Activated naive CD4-positive, alpha-beta T cell treated with anti-CD3 and anti-CD28 coated beads for 36 hours (primary cell): Measurements from ENCODE around the gene NOTUM. TPM values are rescaled to one million over a fixed set of nuclear protein-coding genes. Genes with fewer than 3 reads are reported as not detected.

ENCODE experiments used
- CTCF ChIA-PET: fragments of 350-600 bp; sonication (Branson Sonifier 250); formaldehyde crosslinking; loops from one replicate; lab custom pipeline; 2021; ENCODE audit warnings: antibody characterized with exemption; lab: Charles Lee
- DNase-seq: peaks from one replicate; pipeline ENCODE4 v3.0.0-alpha.2; 2020
- H3K27ac Mint-ChIP-seq: one replicate; pipeline ENCODE4 v1.8.0; 2021; ENCODE audit warnings: mild to moderate bottlenecking, mixed read lengths
- H3K27me3 Mint-ChIP-seq: one replicate; pipeline ENCODE4 v1.8.0; 2021; ENCODE audit warnings: low read depth, mixed read lengths
- H3K36me3 Mint-ChIP-seq: one replicate; pipeline ENCODE4 v1.8.0; 2021; ENCODE audit warnings: low read depth, mixed read lengths
- H3K4me1 Mint-ChIP-seq: one replicate; pipeline ENCODE4 v1.8.0; 2021; ENCODE audit warnings: low read depth, mixed read lengths
- H3K4me3 Mint-ChIP-seq: one replicate; pipeline ENCODE4 v1.8.0; 2021; ENCODE audit warnings: mild to moderate bottlenecking, moderate library complexity, mixed read lengths
- H3K9me3 Mint-ChIP-seq: one replicate; pipeline ENCODE4 v1.8.0; 2021; ENCODE audit warnings: mixed read lengths
- intact Hi-C: fragments of 100-400 bp; cut with micrococcal nuclease; formaldehyde crosslinking; loops from one replicate; pipeline ENCODE4 v1.15.1; 2023
- total RNA-seq, 2 experiments: library from RNA; stranded (reverse); gene quantifications; one replicate each; pipeline ENCODE4 v1.2.3, GENCODE V29; 2021

The NOTUM gene
- total RNA-seq, 2 experiments from 2014 or later = 0.35 to 0.38 TPM

DNA sequence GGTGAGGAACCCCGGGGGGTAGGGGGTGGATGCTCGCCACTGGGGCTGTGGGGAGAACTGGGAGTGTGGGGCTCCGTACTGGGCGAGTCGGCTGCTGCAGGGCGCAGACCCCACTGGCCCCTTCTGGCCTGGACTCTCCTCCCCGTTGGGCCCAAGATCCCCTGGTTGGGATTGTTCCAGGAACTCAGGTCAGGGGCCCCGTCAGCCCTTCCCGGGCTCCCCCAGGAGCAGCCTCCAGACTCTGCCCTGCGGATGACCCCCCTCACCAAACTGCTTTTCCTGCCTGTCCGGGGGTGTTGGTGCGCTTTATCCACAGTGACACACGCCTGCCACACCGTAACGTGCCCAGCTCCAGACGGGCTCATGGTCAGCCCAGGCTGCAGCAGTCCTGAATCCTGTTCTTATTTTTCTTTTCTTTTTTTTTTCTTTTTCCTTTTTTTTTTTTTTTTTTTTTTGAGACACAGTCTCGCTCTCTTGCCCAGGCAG, 40.6 kb upstream of the NOTUM start:
- H3K27me3 Mint-ChIP-seq = no peaks in the 10 kb centered on the region
- intact Hi-C loops = no loop called here
- H3K4me3 Mint-ChIP-seq = no peak overlapping the region
- H3K36me3 Mint-ChIP-seq = no peaks in the 10 kb centered on the region
- CTCF ChIA-PET = interaction anchor here (0.7 to 1.5 kb wide), 2 partner anchors 31 to 42 kb away, joined by 4 to 6 read pairs; no protein-coding TSS in a partner anchor
- H3K9me3 Mint-ChIP-seq = no peaks in the 10 kb centered on the region
- DNase-seq = no peak
- no peaks in the 10 kb centered on the region for H3K4me1 Mint-ChIP-seq
- no peak overlapping the region for H3K27ac Mint-ChIP-seq

DNA sequence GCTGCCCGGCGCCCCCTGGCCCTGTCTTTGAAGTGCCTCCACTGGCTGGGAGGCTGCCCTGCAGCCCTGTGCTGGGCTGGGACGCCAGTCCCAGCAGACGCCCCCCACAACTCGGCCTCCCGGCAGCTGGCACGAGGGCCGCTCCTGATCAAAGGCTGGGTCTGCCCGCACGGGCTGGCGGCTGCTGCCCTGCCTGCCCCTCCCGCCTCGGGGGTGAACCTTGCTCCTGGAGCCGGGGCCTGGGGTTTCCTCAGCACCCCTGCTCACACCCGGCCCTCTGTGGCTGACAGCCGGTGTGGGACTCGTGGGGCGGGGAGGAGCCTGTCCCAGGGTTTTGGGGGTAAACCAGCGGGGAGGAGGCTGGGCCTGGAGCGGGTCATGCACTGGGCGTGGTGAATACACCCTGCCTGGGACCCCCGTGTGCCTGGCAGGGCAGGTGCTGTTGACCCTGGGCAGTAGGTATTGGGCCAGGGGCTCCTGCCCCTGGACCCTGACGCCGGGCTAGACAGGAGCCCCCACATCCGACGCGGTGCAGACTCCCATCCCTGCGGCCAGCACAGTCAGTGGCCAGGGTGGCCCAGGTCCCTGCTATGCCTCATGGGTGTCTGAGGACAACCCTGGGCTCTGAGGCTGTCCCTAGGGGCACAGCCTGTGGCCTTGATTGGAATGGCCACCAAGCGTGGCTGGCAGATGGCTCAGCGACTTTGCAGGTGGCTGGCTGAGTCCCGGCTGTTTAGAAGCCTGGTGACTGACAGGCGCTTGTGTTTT, 40.0 kb upstream of the NOTUM start:
- no peak overlapping the region for H3K27ac Mint-ChIP-seq
- no peaks in the 10 kb centered on the region for H3K4me1 Mint-ChIP-seq
- no peak overlapping the region for H3K4me3 Mint-ChIP-seq
- no peaks in the 10 kb centered on the region for H3K36me3 Mint-ChIP-seq
- H3K27me3 Mint-ChIP-seq = no peaks in the 10 kb centered on the region
- CTCF ChIA-PET = no interaction called here
- DNase-seq = no peak
- intact Hi-C loops = no loop called here
- no peaks in the 10 kb centered on the region for H3K9me3 Mint-ChIP-seq

DNA sequence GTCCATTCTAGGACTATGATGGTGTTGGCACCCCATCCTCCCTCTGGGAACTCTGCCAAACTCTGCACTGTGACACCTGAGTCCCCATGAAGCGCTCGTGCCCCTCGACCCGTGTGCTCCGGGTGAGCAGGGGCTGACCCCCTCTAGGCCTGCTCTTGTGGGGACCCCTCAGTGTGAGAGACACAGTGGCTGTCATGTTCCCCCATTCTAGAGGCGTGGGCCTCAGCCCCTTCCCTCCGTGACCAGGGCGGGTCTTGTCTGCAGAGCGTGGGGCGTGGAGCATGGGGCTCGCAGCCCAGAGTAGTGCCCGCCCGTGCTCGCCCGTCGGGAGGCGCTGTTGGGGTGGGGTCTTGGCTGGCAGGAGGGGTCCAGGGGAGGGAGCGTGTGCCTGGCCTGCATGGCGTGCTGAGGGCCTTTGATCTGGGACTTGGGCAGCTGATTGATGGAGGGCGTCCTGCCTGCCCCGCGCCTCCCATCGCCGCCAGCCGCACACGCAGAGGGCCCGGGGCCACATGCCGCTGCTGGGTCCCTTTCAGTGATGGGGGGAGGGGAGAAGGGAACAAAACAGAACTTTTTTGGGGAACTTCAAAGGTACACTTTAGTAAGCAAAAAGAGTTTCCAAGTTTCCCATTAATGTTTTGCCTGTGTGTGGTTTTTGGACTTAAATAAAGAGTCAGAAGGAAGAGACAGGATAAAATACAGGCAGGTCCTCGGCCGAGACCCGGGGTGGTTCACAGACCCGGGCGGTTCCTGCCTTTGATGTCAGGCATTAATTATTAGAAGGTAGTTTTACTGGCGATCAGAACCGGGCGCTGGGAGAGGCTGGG, 39.2 kb upstream of the NOTUM start:
- Mint-ChIP-seq H3K4me3 (no peak overlapping the region), H3K27me3 (no peaks in the 10 kb centered on the region), H3K9me3 (no peaks in the 10 kb centered on the region), H3K4me1 (no peaks in the 10 kb centered on the region), H3K36me3 (no peaks in the 10 kb centered on the region), H3K27ac (no peak overlapping the region)
- intact Hi-C loops = no loop called here
- CTCF ChIA-PET = no interaction called here
- no peak for DNase-seq

- no peaks in the 10 kb centered on the region for H3K4me1 Mint-ChIP-seq
- no peaks in the 10 kb centered on the region for H3K36me3 Mint-ChIP-seq
- H3K9me3 Mint-ChIP-seq = no peaks in the 10 kb centered on the region
- H3K27ac Mint-ChIP-seq = no peak overlapping the region
- DNase-seq = no peak
- no peak overlapping the region for H3K4me3 Mint-ChIP-seq
- CTCF ChIA-PET = no interaction called here
- no peaks in the 10 kb centered on the region for H3K27me3 Mint-ChIP-seq
- intact Hi-C loops = no loop called here
Measured at GRCh38 chr17:81999587-81999975, 38.6 kb upstream of the NOTUM start.

- Mint-ChIP-seq H3K4me3 (no peak overlapping the region), H3K4me1 (no peaks in the 10 kb centered on the region), H3K9me3 (no peaks in the 10 kb centered on the region), H3K27ac (no peak overlapping the region), H3K27me3 (no peaks in the 10 kb centered on the region), H3K36me3 (no peaks in the 10 kb centered on the region)
- intact Hi-C loops = no loop called here
- no peak for DNase-seq
- CTCF ChIA-PET = no interaction called here
Measured at GRCh38 chr17:81998691-81999438, 37.9 kb upstream of the NOTUM start.

DNA sequence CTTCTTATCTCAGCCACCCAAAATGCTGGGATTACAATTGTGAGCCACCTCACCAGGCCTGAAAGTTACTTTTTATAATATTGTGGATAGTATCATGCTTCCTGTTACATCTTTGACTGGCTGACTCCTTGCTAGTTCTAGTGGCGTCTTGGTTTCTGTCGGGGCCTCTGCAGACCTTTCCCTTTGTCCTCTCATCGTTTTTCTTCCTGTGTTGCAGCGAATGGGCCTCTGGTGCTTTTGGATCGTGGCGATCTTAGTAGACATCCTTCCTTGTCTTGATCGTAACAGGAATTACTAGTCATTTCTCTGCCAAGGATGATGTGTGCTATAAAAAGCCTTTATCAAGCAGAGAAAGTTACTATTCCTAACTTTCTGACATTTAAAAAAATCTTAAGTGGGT, 37.2 kb upstream of the NOTUM start:
- Mint-ChIP-seq H3K36me3 (no peaks in the 10 kb centered on the region), H3K4me1 (no peaks in the 10 kb centered on the region), H3K27me3 (no peaks in the 10 kb centered on the region), H3K9me3 (no peaks in the 10 kb centered on the region), H3K4me3 (no peak overlapping the region), H3K27ac (peak overlapping the region; percentile 11)
- intact Hi-C loops = no loop called here
- CTCF ChIA-PET = interaction anchor here (1.4 kb wide), 1 partner anchor 22 kb away, joined by 4 read pairs; no protein-coding TSS in a partner anchor
- no peak for DNase-seq

DNA sequence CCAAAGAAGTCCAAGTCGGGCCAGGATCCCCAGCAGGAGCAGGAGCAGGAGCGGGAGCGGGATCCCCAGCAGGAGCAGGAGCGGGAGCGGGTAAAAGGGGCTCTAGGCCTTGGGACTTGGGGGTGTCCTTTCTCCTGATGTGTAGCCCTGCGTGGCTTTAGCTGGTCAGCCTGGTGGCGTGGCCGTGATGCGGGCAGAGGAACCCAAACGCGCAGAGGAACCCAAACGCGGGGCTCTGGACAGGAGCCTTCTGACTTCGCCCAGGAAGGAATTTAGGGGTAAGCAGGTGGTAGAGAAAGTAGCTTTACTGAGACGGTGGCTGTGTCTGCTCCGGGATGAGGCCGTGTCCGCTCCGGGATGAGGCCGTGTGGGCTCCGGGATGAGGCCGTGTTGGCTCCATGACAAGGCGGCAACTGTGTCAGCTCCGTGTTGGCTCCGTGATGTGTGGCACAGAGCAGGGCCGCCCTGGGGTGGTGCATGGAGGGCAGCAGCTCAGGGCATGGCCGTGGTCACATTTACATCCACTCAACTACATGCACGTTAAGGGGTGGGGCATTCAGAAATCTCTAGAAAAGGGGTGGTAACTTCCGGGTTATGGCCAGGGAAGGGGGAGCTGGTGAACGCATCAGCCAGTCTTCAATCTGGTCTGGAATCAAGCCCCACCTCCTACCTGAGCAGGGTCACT, 35.9 kb upstream of the NOTUM start:
- H3K27ac Mint-ChIP-seq = no peak overlapping the region
- no peaks in the 10 kb centered on the region for H3K4me1 Mint-ChIP-seq
- no peak for DNase-seq
- intact Hi-C loops = no loop called here
- no peak overlapping the region for H3K4me3 Mint-ChIP-seq
- CTCF ChIA-PET = interaction anchor here (1.3 to 2.8 kb wide), 3 partner anchors 23 to 37 kb away, joined by 3 to 10 read pairs (median 4); no protein-coding TSS in a partner anchor
- no peaks in the 10 kb centered on the region for H3K36me3 Mint-ChIP-seq
- H3K9me3 Mint-ChIP-seq = no peaks in the 10 kb centered on the region
- H3K27me3 Mint-ChIP-seq = no peaks in the 10 kb centered on the region

- CTCF ChIA-PET = interaction anchor here (1.3 to 2.8 kb wide), 2 partner anchors 25 to 37 kb away, joined by 3 to 10 read pairs; no protein-coding TSS in a partner anchor
- no peak overlapping the region for H3K27ac Mint-ChIP-seq
- no peak for DNase-seq
- H3K9me3 Mint-ChIP-seq = no peaks in the 10 kb centered on the region
- H3K36me3 Mint-ChIP-seq = no peaks in the 10 kb centered on the region
- intact Hi-C loops = no loop called here
- H3K4me3 Mint-ChIP-seq = no peak overlapping the region
- H3K27me3 Mint-ChIP-seq = no peaks in the 10 kb centered on the region
- H3K4me1 Mint-ChIP-seq = no peaks in the 10 kb centered on the region
Measured at GRCh38 chr17:81996232-81996756, 35.3 kb upstream of the NOTUM start.

DNA sequence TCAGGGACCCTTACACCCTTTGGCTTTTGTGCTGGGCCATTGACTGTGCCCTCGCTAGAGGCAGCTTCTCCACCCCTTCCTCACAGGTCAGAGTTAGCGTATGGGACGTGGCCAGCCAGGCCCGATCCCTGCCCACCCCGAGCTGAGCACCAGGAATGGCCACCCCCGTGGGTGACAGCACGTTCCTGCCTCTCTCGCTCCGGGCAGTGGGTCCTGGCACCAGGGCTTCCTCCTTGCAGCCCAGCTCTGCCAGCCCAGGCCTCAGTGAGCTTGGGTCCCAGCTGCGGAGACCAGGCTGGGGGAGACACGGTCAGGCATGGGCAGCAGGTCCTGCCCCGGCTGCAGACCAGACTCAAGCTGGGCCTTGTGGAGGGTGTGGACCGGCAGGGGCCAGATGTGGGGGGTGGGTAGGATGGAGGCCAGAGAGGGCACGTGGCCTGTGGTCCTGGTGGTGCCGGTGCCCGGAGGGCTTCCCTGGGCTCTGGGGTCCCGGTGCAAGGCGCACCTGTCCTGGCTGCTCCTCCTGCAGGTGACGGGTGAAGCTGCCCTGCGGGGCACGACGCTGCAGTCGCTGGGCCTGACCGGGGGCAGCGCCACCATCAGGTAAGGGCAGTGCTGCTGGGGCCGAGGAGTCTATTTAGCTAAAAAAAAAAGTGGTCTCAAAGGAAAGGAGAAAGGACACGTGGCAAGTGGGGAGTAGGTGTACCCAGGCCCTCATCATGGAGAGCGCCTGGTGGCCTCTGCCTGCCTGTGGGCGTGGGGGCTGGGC, 34.7 kb upstream of the NOTUM start:
- CTCF ChIA-PET = interaction anchor here (0.9 to 2.8 kb wide), 2 partner anchors 25 to 36 kb away, joined by 3 to 10 read pairs; no protein-coding TSS in a partner anchor
- H3K4me1 Mint-ChIP-seq = peaks cover 2% of the 10 kb centered on the region
- H3K36me3 Mint-ChIP-seq = no peaks in the 10 kb centered on the region
- H3K27me3 Mint-ChIP-seq = no peaks in the 10 kb centered on the region
- DNase-seq = no peak
- H3K27ac Mint-ChIP-seq = no peak overlapping the region
- no peaks in the 10 kb centered on the region for H3K9me3 Mint-ChIP-seq
- intact Hi-C loops = no loop called here
- no peak overlapping the region for H3K4me3 Mint-ChIP-seq

GRCh38 chr17:81994593-81995462, 33.8 kb upstream of the NOTUM start:
- Mint-ChIP-seq H3K4me3 (no peak overlapping the region), H3K36me3 (no peaks in the 10 kb centered on the region), H3K27ac (no peak overlapping the region), H3K4me1 (peaks cover 4% of the 10 kb centered on the region), H3K27me3 (no peaks in the 10 kb centered on the region), H3K9me3 (no peaks in the 10 kb centered on the region)
- intact Hi-C loops = no loop called here
- DNase-seq = no peak
- CTCF ChIA-PET = interaction anchor here (0.9 to 2.8 kb wide), 2 partner anchors 25 to 35 kb away, joined by 3 to 10 read pairs; no protein-coding TSS in a partner anchor
